HG02852 (cell line): Measurements from ENCODE around the gene GNGT2.
A peak's percentile ranks its signal among the peaks of the same experiment; 100 is the strongest.
"Not testable (repeated sequence)": the region's sequence is repeated elsewhere in the genome, so short reads cannot be mapped to it uniquely, and the experiment has no call there.

ENCODE experiments used
- ATAC-seq: cut with Tn5 transposase; IDR thresholded peaks from one replicate; pipeline ENCODE4 v1.9.1; 2021; ENCODE audit warnings: mild to moderate bottlenecking, moderate library complexity; ENCODE audit not compliant: unreplicated experiment

The GNGT2 gene

DNA sequence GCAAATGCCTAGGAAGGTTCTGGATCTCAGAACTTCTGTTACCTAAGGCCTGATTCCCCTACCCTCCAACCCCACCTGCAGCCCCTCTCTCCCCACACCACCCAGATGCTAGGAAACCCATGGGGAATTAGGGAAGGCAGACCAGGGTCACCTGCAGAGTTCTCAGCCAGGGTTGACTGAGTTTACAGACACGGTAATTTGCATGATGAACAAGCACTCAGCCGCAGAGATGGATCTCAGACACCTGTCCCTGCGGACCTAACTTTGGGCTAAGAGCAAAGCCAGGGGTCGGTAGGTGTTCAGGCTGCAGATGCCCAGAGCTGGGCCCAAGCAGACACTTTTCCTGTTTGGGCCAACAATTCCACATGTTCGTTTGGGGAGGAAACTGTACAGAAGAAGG lies 3.0 kb upstream of the GNGT2 start:
- ATAC-seq: no peak

- ATAC-seq: no peak
Measured at GRCh38 chr17:49209061-49209571, 1.3 kb downstream of the GNGT2 start.

DNA sequence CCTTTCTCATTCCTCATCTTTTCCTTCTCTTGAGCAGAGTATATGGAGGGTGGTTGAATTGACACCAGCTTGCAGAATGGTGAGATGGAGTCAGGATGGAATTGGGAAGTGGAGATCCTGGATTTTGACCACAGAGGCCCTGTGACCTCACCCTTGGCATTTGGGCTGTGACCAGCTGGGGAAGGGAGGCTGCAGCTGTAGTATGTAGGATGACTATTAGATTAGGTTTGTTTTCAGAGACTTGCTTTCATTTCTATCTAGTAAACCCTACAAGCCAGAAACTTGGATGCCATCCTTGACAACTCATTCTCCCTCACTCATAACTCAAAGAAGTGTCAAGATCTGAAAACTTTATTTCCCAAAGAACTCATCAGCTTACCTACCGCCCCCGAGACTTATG lies 5.9 kb downstream of the GNGT2 start:
- ATAC-seq: no peak

- no peak for ATAC-seq
Measured at GRCh38 chr17:49203796-49204195, 6.6 kb downstream of the GNGT2 start.

DNA sequence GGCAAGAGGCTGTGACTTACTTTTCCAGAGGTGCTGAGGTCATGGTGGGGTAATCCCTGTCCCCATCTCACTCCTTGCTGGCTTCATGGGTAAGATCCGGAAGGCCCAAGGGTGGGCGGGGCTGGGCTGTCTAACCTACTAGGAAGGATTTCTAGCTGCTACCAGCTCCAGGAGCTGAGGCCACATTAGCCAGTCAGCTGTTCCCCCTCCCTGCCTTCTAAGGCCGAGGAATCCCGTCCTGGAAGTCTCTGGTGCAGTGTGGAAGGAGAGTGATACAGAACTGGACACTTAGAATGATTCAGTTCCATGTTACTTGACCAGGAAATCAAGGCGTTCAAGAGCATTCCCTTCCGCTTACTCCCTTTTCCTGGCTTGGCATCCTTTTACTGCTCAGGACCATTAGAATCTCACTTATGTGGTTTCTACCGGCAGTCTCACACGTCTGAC lies 8.9 kb downstream of the GNGT2 start:
- no peak for ATAC-seq

DNA sequence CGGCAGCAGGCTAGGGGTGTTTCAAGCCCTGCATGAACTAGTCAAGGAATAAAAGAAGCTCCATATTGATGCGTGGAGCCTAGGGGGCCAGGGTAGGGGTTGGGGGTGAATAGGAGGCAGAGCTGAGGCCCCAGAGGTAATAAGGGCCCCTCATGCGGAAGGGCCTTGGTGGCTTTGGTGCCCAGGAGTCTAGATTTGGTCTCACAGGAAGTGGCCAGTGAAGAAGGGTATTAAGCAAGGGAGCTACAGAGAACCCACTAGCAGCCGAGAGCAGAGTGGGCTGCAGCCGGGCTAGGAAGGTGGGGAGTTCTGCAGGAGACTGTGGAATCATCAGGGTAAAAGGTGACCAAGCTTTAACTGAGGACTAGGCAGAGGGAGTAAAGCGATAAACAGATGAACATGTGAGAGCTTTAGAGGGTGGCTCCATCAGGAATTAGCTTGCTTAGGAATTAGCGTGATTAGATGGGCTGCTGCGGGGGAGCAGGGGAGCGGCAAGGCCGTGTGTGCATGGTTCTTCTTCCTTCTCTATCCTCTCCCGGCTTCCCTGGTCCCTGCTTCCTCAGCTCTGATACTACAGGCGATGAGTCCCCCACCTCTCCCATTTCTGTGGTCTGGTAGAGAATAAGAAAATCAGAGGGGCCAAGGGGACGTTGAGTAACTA lies 9.8 kb downstream of the GNGT2 start:
- no peak for ATAC-seq

GRCh38 chr17:49198211-49198610 lies 12.2 kb downstream of the GNGT2 start:
- ATAC-seq: no peak

- ATAC-seq: no peak
Measured at GRCh38 chr17:49197346-49197998, 12.9 kb downstream of the GNGT2 start.

DNA sequence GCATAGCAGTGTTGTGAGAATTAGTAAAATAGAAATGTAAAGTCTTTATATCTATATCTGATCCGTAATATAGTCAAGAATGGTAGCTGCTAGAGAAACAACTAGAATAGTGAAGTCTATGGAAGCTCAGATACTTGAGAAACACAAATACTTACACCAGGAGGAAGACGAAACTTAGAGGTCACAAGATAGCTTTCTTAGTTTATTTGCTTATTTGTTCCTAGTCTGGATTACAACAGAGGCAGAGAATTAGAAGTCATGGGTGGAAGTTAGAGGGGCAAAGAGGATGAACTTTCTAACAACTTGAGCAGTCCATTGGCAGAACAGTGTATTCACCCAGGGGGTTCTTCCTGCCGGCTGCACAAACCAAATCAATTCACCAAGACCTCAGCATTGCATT lies 13.9 kb downstream of the GNGT2 start:
- no peak for ATAC-seq

- ATAC-seq: no peak
Measured at GRCh38 chr17:49195751-49196150, 14.6 kb downstream of the GNGT2 start.

DNA sequence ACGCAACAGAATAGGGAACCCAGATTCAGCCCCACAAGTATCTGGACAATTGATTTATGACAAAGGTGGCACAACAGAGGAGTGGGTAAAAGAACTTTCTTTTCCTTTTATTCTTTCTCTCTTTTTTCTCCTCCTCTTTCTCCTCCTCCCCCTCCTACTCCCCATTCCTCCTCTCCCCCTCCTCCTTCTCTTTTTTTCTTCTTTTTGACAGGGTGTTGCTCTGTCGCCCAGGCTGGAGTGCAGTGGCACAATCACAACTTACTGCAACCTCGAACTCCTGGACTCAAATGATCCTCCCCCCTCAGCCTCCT lies 16.1 kb downstream of the GNGT2 start:
- no peak for ATAC-seq

- no peak for ATAC-seq
Measured at GRCh38 chr17:49193513-49194296, 16.7 kb downstream of the GNGT2 start.

- ATAC-seq: peak; percentile 57
Measured at GRCh38 chr17:49191917-49192741, 18.2 kb downstream of the GNGT2 start.

DNA sequence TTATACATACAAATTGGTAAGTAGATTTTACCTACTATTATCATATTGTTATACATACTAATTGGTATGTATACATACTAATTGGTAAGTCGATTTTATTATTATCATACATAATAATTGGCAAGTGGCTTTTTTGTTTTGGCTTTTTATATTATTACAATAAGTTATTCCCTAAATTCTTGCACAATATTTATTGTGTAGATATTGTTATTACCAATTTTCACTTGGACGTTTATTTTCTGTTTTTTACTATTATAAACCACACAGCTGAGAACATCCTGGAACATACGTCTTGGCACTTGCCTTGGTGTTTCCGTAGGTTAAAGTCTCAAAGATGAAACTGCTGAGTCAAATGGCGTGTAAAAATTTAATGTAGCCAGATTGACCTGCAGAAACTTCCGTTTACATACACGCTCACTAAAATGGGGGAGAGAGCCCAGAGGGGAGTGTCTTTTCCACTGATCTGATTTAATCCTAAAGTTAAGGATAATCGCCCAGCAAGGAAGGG lies 18.9 kb downstream of the GNGT2 start:
- peak; percentile 0 for ATAC-seq

GRCh38 chr17:49190932-49191331 lies 19.4 kb downstream of the GNGT2 start:
- ATAC-seq: no peak

DNA sequence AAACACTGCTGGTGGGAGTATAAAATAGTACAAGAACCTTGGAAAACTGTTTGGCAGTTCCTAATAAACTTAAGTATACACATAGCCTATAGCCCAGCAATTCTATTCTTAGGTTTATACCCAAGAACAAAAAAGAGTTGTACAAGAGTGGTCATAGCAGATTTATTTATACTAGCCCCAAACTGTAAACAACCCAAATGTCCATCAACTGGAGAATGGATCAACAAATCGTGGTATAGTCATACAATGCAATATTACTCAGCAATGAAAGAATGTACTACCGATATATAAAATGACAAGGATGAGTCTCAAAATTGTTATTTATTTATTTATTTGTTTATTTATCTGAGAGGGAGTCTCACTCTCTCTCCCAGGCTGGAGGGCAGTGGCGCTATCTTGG lies 23.1 kb downstream of the GNGT2 start:
- ATAC-seq: no peak

- ATAC-seq: not testable (repeated sequence)
Measured at GRCh38 chr17:49185381-49185780, 25.0 kb downstream of the GNGT2 start.

DNA sequence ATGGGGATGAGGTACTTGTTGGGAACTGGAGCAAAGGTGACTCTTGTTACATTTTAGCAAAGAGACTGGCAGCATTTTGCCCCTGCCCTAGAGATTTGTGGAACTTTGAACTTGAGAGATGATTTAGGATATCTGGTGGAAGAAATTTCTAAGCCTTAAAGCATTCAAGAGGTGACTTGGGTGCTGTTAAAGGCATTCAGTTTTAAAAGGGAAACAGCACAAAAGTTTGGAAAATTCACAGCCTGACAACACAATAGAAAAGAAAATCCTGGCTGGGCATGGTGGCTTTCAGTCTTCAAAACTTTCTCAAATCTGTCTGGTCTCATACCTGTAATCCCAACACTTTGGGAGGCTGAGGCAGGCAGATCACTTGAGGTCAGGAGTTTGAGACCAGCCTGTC lies 25.9 kb downstream of the GNGT2 start:
- not testable (repeated sequence) for ATAC-seq

- no peak for ATAC-seq
Measured at GRCh38 chr17:49183801-49184200, 26.6 kb downstream of the GNGT2 start.

- no peak for ATAC-seq
Measured at GRCh38 chr17:49183341-49183740, 27.0 kb downstream of the GNGT2 start.
